Endodermal cell (in vitro differentiated cells): ENCODE data around the gene LCN12. TPM values are rescaled to one million over a fixed set of nuclear protein-coding genes. Genes with fewer than 3 reads are reported as not detected.
A peak's percentile ranks its signal among the peaks of the same experiment; 100 is the strongest.

Experiments used
- DNase-seq: peaks from one replicate; pipeline ENCODE4 v3.0.0-alpha.2; 2017
- H3K27ac ChIP-seq: 2 replicates; pipeline ENCODE4 v1.5.1; 2013; ENCODE audit warnings: mild to moderate bottlenecking, low read depth, low read length, moderate library complexity
- H3K27me3 ChIP-seq: 2 replicates; pipeline ENCODE4 v1.6.1; 2013; ENCODE audit warnings: mild to moderate bottlenecking, low read length, moderate library complexity; ENCODE audit not compliant: insufficient read depth, control insufficient read depth, poor library complexity, severe bottlenecking
- H3K36me3 ChIP-seq: 2 replicates; pipeline ENCODE4 v1.7.0; 2013; ENCODE audit warnings: mild to moderate bottlenecking, low read length, moderate library complexity; ENCODE audit not compliant: control insufficient read depth, insufficient read depth
- H3K4me1 ChIP-seq: one replicate; pipeline ENCODE4 v1.7.0; 2013; ENCODE audit warnings: low read length; ENCODE audit not compliant: control insufficient read depth, insufficient read depth
- H3K4me3 ChIP-seq: 2 replicates; pipeline ENCODE4 v1.5.1; 2013; ENCODE audit warnings: mild to moderate bottlenecking, low read length, moderate library complexity
- H3K9ac ChIP-seq: 2 replicates; pipeline ENCODE4 v1.6.1; 2013; ENCODE audit warnings: mild to moderate bottlenecking, low read length, moderate library complexity; ENCODE audit not compliant: poor library complexity, severe bottlenecking; ENCODE audit errors: extremely low read depth
- H3K9me3 ChIP-seq: 2 replicates; pipeline ENCODE4 v1.6.1; 2013; ENCODE audit warnings: mild to moderate bottlenecking, low read length, moderate library complexity; ENCODE audit not compliant: control insufficient read depth
- H3K27ac Mint-ChIP-seq: 2 replicates; pipeline ENCODE4 v1.8.0; 2020; ENCODE audit warnings: mixed read lengths
- H3K27me3 Mint-ChIP-seq: 2 replicates; pipeline ENCODE4 v1.8.0; 2021; ENCODE audit warnings: mild to moderate bottlenecking, mixed read lengths; ENCODE audit not compliant: insufficient read depth
- H3K36me3 Mint-ChIP-seq: 2 replicates; pipeline ENCODE4 v1.8.0; 2020; ENCODE audit warnings: low read depth, mixed read lengths
- H3K4me1 Mint-ChIP-seq: 2 replicates; pipeline ENCODE4 v1.8.0; 2020; ENCODE audit warnings: mixed read lengths
- H3K4me3 Mint-ChIP-seq: 2 replicates; pipeline ENCODE4 v1.8.0; 2020; ENCODE audit warnings: mild to moderate bottlenecking, moderate library complexity, mixed read lengths
- H3K9me3 Mint-ChIP-seq: 2 replicates; pipeline ENCODE4 v1.8.0; 2020; ENCODE audit warnings: mild to moderate bottlenecking, mixed read lengths
- CTCF ChIP-seq: fragments of 200-600 bp; sonication (generic); conservative IDR thresholded peaks from 2 replicates; pipeline ENCODE4 v1.5.0; 2021; ENCODE audit warnings: antibody characterized with exemption, mild to moderate bottlenecking
- WGBS, 2 experiments: methylation state at CpG; one replicate each; pipeline versions ENCODE4 v1.1.5 to v1.1.7; 2013; ENCODE audit warnings: missing lambda C conversion rate in 2 of 2, mixed read lengths in 1 of 2; ENCODE audit not compliant: insufficient coverage in 1 of 2, insufficient read length in 1 of 2; 5-methylcytosine and 5-hydroxymethylcytosine counted together
- total RNA-seq, 2 donors: library from RNA; stranded (reverse); fragmentation: NEBNext Ultra II Directional in 1 of 2; extraction: Animal tissue kit (Norgen Biotek cat#: 25700) in 1 of 2; gene quantifications; 2 replicates in 1 of 2; 3 replicates in 1 of 2; pipeline ENCODE4 v1.2.1, GENCODE V29; 2021

The LCN12 gene
- total RNA-seq, 2 donors from 2014 or later: 2.1 to 4.4 TPM

- no peak overlapping the region for H3K27ac ChIP-seq
- H3K27ac Mint-ChIP-seq: no peak overlapping the region
- no peak overlapping the region for H3K9ac ChIP-seq
Measured at GRCh38 chr9:136926749-136927148, 25.3 kb upstream of the LCN12 start.

GRCh38 chr9:136927343-136928271, 24.5 kb upstream of the LCN12 start:
- Histone ChIP-seq H3K36me3 (peaks cover 55% of the 10 kb centered on the region), H3K4me1 (no peaks in the 10 kb centered on the region), H3K4me3 (no peak overlapping the region), H3K27me3 (no peaks in the 10 kb centered on the region), H3K9ac (no peak overlapping the region), H3K27ac (no peak overlapping the region), H3K9me3 (no peaks in the 10 kb centered on the region)
- no peaks in the 10 kb centered on the region for H3K9me3 Mint-ChIP-seq
- H3K4me1 Mint-ChIP-seq: no peaks in the 10 kb centered on the region
- H3K27me3 Mint-ChIP-seq: no peaks in the 10 kb centered on the region
- WGBS, 2 experiments: 94 to 95% methylated on average over 23 of the region's 23 CpGs
- H3K4me3 Mint-ChIP-seq: no peak overlapping the region
- TF ChIP-seq CTCF: no peak
- H3K27ac Mint-ChIP-seq: no peak overlapping the region
- no peak for DNase-seq
- H3K36me3 Mint-ChIP-seq: peaks cover 36% of the 10 kb centered on the region

More at GRCh38 chr9:136926749-136927148, 25.3 kb upstream of the LCN12 start:
- H3K4me1 Mint-ChIP-seq: no peaks in the 10 kb centered on the region
- H3K27me3 ChIP-seq: no peaks in the 10 kb centered on the region
- H3K9me3 Mint-ChIP-seq: no peaks in the 10 kb centered on the region
- H3K36me3 Mint-ChIP-seq: peaks cover 38% of the 10 kb centered on the region
- no peak for DNase-seq
- H3K4me1 ChIP-seq: no peaks in the 10 kb centered on the region
- H3K9me3 ChIP-seq: no peaks in the 10 kb centered on the region
- no peaks in the 10 kb centered on the region for H3K27me3 Mint-ChIP-seq
- peaks cover 51% of the 10 kb centered on the region for H3K36me3 ChIP-seq
- H3K4me3 Mint-ChIP-seq: no peak overlapping the region
- H3K4me3 ChIP-seq: no peak overlapping the region
- WGBS, 2 experiments: 92 to 96% methylated on average over 13 of the region's 13 CpGs
- no peak for TF ChIP-seq CTCF

- 93 to 99% methylated on average over 9 of the region's 9 CpGs for WGBS, 2 experiments
- no peaks in the 10 kb centered on the region for H3K27me3 ChIP-seq
- Mint-ChIP-seq H3K9me3 (no peaks in the 10 kb centered on the region), H3K4me1 (no peaks in the 10 kb centered on the region), H3K4me3 (no peak overlapping the region), H3K27me3 (no peaks in the 10 kb centered on the region), H3K36me3 (peaks cover 42% of the 10 kb centered on the region), H3K27ac (peak overlapping the region; percentile 17)
- no peaks in the 10 kb centered on the region for H3K4me1 ChIP-seq
- no peaks in the 10 kb centered on the region for H3K9me3 ChIP-seq
- no peak overlapping the region for H3K4me3 ChIP-seq
- DNase-seq: no peak
- peak; percentile 17 for TF ChIP-seq CTCF
- H3K36me3 ChIP-seq: peaks cover 55% of the 10 kb centered on the region
- H3K27ac ChIP-seq: no peak overlapping the region
- no peak overlapping the region for H3K9ac ChIP-seq
Measured at GRCh38 chr9:136928591-136928990, 23.5 kb upstream of the LCN12 start.
